ENCODE results near the gene MRPL38.
A peak's percentile ranks its signal among the peaks of the same experiment; 100 is the strongest.

GRCh38 chr17:75896415-75897159 is 8.1 kb downstream of the MRPL38 start, which contains the start of gene TRIM65:
- TF ChIP-seq CTCF (IDR thresholded peaks at IDR 0.05) (peak; percentile 13 to 49), POLR2A (IDR thresholded peaks at IDR 0.05) (peak in 1 of 2 donors; percentile 17), EP300 (IDR thresholded peaks at IDR 0.05) (no peak)

Measured in suprapubic skin (tissue), 3 donors.